Measurements from ENCODE around the gene NDUFS8.
"Not testable (repeated sequence)": the region's sequence is repeated elsewhere in the genome, so short reads cannot be mapped to it uniquely, and the experiment has no call there.

Gene NDUFS8
- long read RNA-seq, donor 1, transcript NDUFS8-201 (7 exons, 791 nt), result major isoform, 43 of 110 reads
- long read RNA-seq, donor 1, partial matches to known transcripts, result 25 of 110 reads
- long read RNA-seq, donor 1, other reads (novel, unspliced or antisense), result 38 of 110 reads
- long read RNA-seq, donor 2, transcript NDUFS8-201 (7 exons, 791 nt), result major isoform, 35 of 77 reads
- long read RNA-seq, donor 2, partial matches to known transcripts, result 5 of 77 reads
- long read RNA-seq, donor 2, other reads (novel, unspliced or antisense), result 32 of 77 reads
- long read RNA-seq, donor 3, transcript NDUFS8-201 (7 exons, 791 nt), result major isoform, 32 of 59 reads
- long read RNA-seq, donor 3, partial matches to known transcripts, result 0 of 59 reads
- long read RNA-seq, donor 3, other reads (novel, unspliced or antisense), result 24 of 59 reads
- long read RNA-seq, donor 4, transcript NDUFS8-201 (7 exons, 791 nt), result major isoform, 38 of 88 reads
- long read RNA-seq, donor 4, partial matches to known transcripts, result 17 of 88 reads
- long read RNA-seq, donor 4, other reads (novel, unspliced or antisense), result 28 of 88 reads
- long read RNA-seq, donor 5, transcript NDUFS8-201 (7 exons, 791 nt), result major isoform, 55 of 149 reads
- long read RNA-seq, donor 5, partial matches to known transcripts, result 27 of 149 reads
- long read RNA-seq, donor 5, other reads (novel, unspliced or antisense), result 60 of 149 reads
- long read RNA-seq, donor 6, transcript NDUFS8-201 (7 exons, 791 nt), result major isoform, 48 of 112 reads
- long read RNA-seq, donor 6, partial matches to known transcripts, result 26 of 112 reads
- long read RNA-seq, donor 6, other reads (novel, unspliced or antisense), result 35 of 112 reads
- long read RNA-seq, donor 7, transcript NDUFS8-201 (7 exons, 791 nt), result major isoform, 68 of 187 reads
- long read RNA-seq, donor 7, partial matches to known transcripts, result 35 of 187 reads
- long read RNA-seq, donor 7, other reads (novel, unspliced or antisense), result 74 of 187 reads
- long read RNA-seq, donor 8, transcript NDUFS8-201 (7 exons, 791 nt), result major isoform, 41 of 86 reads
- long read RNA-seq, donor 8, partial matches to known transcripts, result 0 of 86 reads
- long read RNA-seq, donor 8, other reads (novel, unspliced or antisense), result 41 of 86 reads

DNA sequence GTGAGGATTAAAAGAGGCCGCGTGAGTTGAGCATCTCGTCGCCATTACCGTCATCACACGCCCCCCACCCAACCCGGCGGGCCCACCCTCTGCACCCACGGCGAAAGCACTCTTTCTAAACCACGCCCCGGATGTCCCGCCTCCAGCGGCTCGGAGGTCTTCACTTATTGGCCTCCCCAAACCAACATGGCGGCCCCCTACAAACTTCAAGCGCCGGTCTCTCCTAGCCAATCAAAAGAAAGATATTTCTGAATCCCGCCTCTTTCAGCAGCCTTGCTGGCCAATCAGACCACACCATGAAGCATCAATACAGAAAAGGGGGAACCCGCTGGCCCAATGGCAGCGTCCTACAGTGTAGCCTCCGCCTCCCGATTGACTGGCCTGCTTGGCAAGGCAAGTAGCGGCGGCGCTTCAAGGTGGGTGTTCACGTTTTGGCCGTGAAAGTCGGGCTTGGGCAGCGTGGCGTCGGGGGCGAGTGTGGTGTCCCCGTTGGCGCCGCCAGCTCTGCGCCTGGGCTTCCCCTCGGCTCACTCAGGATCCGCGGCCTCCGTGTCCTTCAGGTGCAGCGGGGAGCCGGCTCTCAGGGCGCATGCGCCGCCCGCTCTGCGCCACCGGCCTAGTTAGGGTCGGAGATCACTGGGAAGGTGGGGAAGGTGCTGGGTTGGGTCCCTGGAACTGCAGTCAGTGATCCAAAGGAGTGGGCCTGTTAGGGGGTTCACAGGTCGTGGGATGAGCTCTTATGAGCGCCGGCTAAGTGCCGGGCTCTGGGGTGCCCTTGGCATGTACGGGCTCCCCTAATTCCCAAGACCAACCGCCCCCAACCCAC lies at the start of gene NDUFS8:
Gene NDUFS8, plus strand, starts transcription at position 364 of the 826 bp plus-strand sequence. CDS start 1,471 bp downstream, outside the sequence.
- peak; percentile 98 for DNase-seq

DNA sequence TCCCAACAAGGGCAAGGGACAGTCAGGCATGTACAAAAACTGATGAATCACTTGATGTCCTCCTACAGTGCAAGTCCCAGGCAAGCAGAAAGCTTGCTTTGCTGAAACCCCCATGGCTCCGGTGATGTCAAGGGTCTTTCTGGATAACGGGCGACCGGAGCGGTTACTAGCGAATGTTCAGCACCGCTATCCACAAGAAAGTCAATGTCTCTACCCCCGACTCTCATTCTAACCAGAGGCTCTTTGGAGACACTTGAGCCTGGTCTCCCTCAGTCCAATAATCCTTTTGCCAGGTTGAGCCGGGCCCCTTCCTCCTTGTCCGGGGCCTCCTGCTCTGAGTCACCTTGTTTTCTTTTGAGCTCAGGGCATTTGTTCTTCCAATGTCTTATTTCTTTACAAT lies 49.3 kb upstream of the NDUFS8 start:
- not testable (repeated sequence) for DNase-seq

DNA sequence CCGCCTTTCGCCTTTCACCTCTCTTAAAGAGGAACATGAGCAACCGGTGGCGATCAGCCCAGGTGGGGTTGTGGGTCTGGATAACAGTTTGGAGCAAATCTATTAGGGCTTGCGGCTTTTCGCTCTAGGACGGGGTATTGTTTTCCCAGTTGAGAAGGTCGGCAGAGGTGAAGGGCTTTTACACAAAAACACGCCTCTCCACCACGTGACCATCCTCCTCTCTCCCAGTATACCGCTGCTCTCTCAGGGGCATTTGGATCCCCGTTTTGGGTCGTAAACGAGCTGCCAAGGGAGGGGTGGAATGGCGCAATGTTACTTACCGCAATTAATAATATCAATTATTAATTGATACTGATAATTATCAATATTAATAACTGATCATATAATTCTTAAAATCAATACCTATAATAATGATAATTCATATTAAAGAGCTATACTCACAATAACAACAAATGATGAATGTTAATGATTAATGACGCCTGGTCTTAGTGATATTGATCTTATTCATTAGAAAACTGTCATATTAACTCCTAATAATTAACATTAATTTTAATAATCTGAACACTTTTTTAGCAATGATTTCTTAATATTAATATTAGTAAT lies 48.1 kb upstream of the NDUFS8 start:
- DNase-seq, result not testable (repeated sequence)

DNA sequence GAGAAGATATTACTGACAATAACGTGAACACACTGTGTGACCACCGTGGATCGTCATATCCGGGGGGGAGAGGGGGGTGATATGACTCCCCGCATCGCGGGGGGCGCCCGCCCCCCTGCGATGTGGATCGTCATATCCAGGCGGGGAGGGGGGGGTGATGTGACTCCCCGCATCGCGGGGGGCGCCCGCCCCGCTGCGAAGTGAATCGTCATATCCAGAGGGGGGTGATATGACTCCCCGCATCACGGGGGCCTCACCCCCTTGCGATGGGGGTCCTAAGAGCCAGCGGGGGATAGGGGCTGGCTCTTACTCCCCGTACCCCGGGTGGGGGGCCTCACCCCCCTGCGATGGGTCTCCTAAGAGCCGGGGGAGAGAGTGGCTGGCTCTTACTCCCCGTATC lies 46.5 kb upstream of the NDUFS8 start:
- no peak for DNase-seq

DNA sequence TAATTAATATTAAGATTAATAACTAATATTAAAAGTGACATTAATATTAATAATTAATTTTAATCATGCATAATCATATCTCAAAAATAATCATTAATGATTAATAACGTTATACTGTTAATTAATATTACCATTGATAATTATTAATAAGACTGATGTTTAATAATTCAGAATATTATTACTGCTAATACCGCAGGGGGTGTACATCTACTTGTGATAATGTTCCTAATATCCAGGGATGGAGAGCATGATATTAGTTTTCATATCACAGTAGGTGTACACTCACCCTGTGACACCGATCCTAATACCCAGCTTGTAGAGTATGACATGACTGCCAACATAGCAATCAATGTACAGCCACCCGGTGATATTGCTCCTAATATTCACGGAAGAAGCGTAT lies 45.2 kb upstream of the NDUFS8 start:
- not testable (repeated sequence) for DNase-seq

DNA sequence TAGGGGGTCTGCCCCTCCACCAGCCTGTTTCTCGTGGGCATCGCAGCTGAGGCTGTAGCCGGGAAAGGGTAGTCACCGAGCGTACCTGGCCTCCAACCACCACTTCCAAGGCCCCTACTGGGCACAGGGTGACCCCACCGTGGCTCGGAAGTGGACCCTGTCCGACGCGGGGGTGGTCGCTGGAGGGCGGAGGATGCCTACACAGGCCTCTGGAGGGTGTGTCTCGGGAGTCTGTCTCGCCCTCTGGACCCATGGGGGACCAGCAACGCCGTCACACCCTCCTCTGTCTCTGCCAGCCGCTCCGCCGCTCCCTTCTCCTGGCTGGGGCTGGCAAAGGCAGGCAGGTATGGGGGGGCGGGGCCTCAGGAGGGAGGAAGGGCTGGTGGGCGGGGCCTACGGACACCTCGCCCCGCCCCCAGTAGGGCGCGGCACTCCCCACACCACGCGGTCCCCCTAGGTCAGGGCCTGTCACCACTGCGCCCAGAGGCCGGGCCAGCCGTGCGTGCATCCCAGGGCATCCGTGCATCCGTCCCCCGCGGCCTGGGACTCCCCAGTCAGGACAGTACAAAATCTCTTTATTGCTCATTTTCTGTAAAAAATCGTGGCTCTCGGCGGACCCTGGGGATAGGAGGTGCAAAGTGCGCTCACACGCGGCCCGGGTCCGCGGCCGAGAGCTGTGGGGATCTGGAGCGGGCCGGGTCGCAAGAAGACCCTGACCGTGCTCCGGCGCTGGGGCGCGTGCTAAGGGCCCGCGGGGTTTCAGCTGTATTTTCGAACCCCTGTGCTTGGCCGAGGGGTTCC lies 39.7 kb upstream of the NDUFS8 start:
- peak; percentile 55 for DNase-seq

DNA sequence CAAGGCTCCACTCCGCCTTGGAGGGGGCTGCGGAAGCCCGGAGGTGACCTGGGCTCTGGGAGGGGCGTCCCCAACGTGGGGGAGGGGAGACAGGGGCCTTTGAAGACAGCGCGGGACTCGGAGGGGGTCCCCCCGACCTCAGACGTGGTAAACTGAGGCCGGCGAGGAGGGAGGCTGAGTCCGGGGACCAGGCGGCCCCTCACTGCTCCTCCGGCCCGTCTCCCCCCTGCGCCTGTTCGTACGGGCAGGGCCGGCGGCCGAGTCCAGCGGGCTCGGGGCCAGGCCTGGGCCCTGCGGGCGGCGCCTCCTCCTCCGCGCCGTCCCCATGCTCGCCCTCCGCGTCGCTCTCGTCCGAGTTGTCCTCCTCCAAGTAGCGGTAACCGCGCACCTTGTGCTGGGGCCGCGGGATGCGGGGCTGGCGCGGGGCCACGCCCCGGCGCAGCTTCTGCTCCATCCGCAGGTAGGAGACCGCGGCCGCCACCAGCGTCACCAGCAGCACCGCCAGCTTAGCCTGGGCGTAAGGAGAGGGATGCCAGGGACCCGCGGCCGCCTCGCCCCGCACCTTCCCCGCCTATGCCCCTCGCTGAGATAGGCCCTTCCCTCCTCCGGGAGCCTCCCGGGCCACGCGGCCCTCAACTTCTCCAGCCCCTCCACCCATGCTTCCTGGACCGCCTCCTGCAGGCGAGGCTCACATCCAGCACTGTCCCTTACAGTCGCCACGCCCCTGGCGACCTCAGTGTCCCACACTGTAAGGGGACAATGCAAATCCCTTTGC lies 38.9 kb upstream of the NDUFS8 start:
- not testable (repeated sequence) for DNase-seq

DNA sequence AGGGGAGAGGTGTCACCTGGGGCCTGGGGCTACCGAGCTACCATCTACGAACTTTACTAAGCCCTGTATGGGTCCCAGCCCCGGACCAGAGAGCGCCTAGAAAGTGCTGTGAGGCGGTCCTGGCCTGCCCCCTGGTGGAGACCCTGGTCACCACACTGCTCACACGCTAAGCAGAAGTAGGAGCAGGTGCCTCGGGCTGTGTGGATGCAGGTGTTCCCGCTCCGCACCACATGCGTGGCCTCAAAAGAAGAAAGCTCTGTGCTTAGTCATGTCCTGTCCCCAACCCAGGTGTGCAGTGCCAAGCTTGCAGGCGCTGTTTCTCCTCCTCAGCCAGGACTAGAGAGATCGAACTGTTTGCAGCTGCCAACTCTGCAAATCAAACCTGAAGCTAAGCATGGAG lies 36.7 kb upstream of the NDUFS8 start:
- peak; percentile 47 for DNase-seq

DNA sequence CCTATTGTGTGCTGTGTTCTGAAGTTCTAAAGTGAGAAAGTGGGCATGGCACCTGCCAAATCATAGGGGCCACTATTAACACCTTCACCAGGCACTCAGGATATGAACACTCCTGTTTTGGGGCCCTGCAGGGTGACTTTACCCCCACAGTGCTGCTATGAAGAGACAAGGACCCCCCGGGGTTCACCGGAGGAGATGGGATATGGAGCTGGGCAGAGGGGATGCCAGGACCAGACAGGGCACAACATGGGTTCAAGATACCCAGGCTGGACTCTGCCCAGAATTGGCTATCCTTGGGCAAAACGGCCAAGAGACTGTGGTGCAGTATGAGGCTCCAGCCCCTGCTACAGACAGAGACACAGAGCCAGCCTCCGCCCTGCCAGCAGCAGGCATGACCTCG lies 36.1 kb upstream of the NDUFS8 start:
- not testable (repeated sequence) for DNase-seq

DNA sequence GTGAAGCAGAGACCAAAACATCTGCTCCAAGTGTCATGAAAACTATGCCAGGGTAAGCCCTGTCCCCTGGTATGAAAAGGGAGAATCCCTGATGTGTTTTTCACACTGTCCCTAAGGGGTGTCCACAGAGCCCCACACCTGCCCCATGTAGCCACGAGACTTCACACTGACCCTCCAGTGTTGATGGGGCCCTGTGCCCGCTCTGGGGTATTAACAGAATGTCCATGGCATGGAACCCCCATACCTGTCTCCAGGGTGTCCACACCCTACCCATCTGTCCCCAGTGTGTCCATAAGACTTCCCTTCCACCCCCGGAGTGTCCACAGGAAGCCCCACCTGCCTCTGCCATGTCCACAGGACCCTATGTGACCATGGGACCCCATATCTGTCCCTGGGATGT lies 35.4 kb upstream of the NDUFS8 start:
- DNase-seq, result not testable (repeated sequence)

DNA sequence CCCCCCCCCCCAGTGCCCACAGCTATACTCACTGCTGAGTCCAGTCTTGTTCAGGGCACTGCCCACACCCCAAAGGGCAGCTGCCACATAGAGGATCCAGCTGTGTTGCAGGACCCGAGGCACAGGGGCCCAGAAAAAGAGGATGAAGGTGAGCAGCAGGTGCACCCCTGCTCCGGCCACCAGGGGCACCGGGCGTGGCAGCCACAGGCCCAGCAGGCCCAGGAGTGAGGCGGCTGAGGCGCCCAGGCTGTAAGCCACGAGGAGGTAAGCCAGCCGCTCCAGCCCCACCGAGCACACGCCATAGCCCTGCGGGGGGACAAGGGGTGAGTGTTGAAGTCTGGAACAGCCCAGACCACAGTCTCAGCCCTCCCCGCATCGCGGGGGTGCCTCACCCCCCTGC lies 34.9 kb upstream of the NDUFS8 start:
- not testable (repeated sequence) for DNase-seq

DNA sequence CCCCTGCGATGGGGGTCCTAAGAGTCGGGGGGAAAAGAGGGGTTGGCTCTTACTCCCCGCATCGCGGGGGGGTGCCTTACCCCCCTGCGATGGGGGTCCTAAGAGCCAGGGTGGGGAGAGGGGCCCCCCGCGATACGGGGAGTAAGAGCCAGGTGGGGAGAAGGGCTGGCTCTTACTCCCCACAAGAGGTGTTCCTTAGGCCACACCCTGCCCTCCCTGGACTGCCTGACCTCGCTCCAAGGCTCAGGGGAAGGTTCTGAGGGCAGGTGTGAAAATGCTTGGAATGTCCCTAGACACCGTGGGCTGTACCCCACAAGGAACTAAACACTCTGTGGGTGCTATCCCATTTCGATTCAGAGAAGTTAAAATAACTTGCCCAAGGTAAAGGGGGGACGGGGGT lies 34.4 kb upstream of the NDUFS8 start:
- DNase-seq, result no peak

DNA sequence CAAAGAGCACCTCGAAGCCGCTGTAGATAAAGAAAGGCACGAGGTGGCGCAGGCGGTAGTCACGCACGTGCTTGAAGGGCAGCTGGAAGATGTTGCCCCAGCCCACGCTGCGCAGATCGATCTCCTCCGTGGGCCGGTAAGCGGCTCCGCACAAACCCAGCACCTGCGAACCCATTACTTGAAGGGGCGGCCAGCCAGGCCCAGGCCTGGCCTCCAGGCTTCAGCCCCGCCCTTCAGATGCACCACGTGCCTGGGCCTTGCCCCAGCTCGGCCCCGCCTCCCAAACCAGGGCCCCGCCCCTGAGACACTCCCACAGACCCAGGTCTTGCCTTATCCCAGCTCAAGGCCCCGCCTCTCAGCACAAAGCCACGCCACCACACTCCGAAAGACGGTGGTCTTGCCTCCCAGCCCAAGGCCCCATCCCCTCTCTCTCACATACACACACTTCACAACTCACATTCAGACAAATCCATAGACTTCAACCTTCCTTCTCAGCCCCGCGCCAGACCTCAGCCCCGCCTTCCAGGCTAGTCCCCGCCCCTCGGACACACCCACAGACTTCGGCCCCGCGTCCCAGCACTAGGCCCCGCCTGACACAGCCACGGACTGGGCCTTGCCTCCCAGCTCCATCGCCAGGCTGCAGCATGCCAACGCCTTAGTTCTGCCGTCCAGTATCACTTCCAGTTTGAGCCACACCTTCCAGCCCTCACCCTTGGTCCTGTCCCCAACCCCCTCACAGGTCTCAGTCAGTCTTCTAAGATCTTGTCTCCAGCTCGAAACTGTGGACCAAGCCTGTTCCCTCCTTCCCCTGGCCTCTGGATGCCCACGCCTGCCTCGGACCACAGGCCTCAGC lies 33.6 kb upstream of the NDUFS8 start:
- peak; percentile 64 for DNase-seq

DNA sequence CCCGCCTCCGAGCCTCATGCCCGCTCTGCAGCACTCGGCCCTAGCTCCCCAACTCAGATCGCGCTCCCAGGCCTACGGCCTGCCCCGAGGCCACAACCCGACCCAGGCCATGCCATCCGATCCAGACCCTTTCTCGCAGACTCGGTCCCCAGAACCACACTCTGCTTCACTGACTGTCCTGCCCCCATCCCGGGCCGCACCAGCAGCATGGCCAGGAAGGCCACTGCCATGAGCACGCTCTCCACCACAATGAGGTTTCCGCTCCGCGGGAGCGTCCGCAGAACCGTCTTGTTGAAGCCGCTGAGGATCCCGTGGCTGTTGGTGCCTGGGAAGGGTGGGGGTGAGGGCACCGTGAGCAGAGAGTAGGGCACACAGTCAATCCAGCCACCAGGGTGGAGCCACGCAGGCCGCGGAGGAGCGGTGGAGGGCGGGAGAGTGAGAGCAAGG lies 33.0 kb upstream of the NDUFS8 start:
- no peak for DNase-seq

DNA sequence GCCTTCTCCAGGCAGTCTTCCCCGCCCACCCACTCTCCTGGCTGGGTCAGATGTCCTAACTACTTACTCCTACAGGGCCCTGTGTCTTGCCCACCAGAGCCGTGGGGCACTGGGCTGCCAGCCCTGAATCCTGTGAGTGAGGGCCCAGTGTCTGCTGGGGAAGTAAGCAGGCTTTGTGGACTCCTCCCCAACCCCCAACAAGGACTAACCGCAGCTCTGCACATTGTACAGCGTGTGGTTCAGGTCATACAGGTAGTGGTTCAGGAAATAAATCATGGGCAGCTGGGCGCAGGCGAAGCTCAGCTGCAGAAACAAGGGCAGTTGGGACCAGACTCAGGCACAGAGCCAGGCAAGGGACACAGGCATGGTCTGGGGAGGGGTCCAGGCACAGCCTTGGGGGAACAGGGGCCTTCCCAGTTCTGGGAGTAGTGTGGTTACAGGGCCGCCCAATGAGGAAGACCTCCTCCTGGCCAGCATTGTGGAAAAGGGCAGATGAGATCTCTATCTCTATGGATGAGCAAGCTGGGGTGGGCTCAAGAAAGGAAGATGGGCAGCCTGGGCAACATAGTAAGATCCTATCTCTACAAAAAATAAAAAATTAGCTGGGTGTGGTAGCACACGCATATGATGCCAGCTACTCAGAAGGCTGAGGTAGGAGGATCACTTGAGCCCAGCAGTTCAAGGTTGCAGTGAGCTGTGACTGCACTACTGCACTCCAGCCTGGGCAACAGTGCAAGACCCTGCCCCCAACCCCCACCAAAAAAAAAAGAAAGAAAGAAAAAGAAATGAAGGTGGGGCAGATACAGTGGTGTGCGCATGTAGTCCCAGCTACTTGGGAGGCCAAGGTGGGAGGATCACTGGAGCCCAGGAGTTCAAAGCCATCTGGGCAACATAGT lies 32.1 kb upstream of the NDUFS8 start:
- DNase-seq, result no peak

DNA sequence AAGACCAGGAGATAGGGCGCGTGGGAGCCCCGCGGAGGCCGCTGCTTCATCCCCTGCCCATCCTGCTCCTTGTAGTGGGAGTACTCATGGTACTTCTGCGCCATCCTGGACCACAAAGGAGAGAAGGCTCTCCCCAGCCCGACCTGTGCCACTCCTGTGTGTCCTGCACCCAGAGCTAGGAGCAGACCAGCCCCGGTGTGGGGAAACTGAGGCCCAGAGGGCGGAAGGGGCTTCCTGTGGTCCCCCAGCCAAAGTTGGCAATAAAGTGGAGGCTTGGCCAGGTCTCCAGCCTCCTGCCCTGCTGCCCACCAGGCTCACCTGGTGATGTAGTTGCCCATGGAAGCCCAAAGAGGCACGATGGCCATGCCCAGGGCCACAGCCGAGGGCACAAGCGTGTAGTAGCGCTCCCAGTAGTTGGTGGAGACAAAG lies 31.3 kb upstream of the NDUFS8 start:
- no peak for DNase-seq

DNA sequence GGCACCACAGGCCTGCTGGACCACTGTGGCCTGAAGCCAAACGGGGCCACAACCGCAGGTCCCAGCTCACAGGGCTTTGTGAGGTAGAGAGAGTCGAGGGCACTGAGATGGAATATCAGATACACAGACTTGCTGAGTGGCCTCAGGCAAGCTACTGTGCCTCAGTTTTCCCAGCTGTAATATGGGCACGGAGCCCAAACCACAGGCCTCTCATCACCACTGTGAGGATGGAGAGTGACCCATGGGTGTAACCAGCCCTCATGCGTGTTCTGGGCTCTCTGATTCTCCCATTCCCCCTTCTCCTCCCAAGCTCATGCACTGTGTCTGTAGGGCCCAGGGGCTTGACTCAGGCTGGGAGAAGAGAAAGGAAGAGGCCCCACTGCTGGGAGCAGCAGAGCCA lies 30.8 kb upstream of the NDUFS8 start:
- no peak for DNase-seq

DNA sequence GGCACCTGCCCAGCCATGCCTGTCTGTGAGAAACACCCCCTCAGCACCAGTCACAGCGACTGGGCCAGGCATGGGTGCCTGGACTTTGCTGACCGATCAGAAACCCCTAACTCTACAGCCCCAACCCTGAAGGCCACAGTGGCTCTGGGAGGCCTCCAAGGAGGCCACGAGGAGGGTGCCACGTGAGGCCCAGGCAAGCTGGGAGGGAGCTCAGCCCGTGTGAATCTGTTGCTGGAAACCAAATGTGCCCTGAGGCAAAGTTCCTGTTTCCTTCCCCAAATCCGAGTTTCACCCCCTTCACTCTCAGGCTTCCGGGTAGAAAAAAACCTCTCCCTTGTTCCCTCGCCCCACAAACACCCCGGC lies 27.9 kb upstream of the NDUFS8 start:
- DNase-seq, result no peak
